H9 (cell line): Measurements from ENCODE around the gene DGCR8. TPM values are rescaled to one million over a fixed set of nuclear protein-coding genes. Genes with fewer than 3 reads are reported as not detected.
A peak's percentile ranks its signal among the peaks of the same experiment; 100 is the strongest.

Experiments used
- DNase-seq: peaks from one replicate; pipeline ENCODE4 v3.0.0-alpha.2; 2017
- H2AFZ ChIP-seq: one replicate; pipeline ENCODE4 v1.6.1; 2013; ENCODE audit warnings: mild to moderate bottlenecking, low read length, control low read depth, moderate library complexity
- H2AK5ac ChIP-seq: 2 replicates; pipeline ENCODE4 v1.6.1; 2013; ENCODE audit warnings: low read length, control low read depth, mixed read lengths; ENCODE audit not compliant: insufficient read length
- H2BK120ac ChIP-seq: one replicate; pipeline ENCODE4 v1.6.1; 2013; ENCODE audit warnings: low read depth, mild to moderate bottlenecking, low read length, control low read depth, inconsistent platforms; ENCODE audit not compliant: poor library complexity, severe bottlenecking
- H2BK12ac ChIP-seq: 2 replicates; pipeline ENCODE4 v1.6.1; 2013; ENCODE audit warnings: low read length, control low read depth, mixed read lengths, low read depth; ENCODE audit not compliant: insufficient read length
- H2BK15ac ChIP-seq: 2 replicates; pipeline ENCODE4 v1.6.1; 2013; ENCODE audit warnings: low read depth, low read length, control low read depth
- H2BK20ac ChIP-seq: one replicate; pipeline ENCODE4 v1.6.1; 2013; ENCODE audit warnings: low read depth, mild to moderate bottlenecking, low read length, control low read depth, inconsistent platforms; ENCODE audit not compliant: poor library complexity, severe bottlenecking
- H2BK5ac ChIP-seq: 2 replicates; pipeline ENCODE4 v1.6.1; 2013; ENCODE audit warnings: low read length, control low read depth, mixed read lengths; ENCODE audit not compliant: insufficient read length
- H3K14ac ChIP-seq: 2 replicates; pipeline ENCODE4 v1.6.1; 2013; ENCODE audit warnings: low read length, control low read depth; ENCODE audit not compliant: insufficient read depth
- H3K18ac ChIP-seq: 2 replicates; pipeline ENCODE4 v1.6.1; 2013; ENCODE audit warnings: low read depth, mild to moderate bottlenecking, mixed read lengths, low read length, control low read depth; ENCODE audit not compliant: insufficient read length
- H3K23ac ChIP-seq: 2 replicates; pipeline ENCODE4 v1.6.1; 2013; ENCODE audit warnings: low read length, control low read depth, mixed read lengths, low read depth; ENCODE audit not compliant: insufficient read length
- H3K23me2 ChIP-seq: 2 replicates; pipeline ENCODE4 v1.6.1; 2013; ENCODE audit warnings: low read depth, mild to moderate bottlenecking, mixed read lengths, low read length, control low read depth; ENCODE audit not compliant: insufficient read length, poor library complexity, severe bottlenecking
- H3K27ac ChIP-seq: 2 replicates; pipeline ENCODE4 v1.5.1; 2013; ENCODE audit warnings: low read length, control low read depth, mixed read lengths, low read depth; ENCODE audit not compliant: insufficient read length
- H3K27me3 ChIP-seq: 2 replicates; pipeline ENCODE4 v1.6.1; 2013; ENCODE audit warnings: low read length, control low read depth, inconsistent platforms; ENCODE audit not compliant: insufficient read depth
- H3K4ac ChIP-seq: 2 replicates; pipeline ENCODE4 v1.6.1; 2013; ENCODE audit warnings: low read depth, mild to moderate bottlenecking, control low read depth, inconsistent platforms, low read length, moderate library complexity
- H3K4me1 ChIP-seq: 2 replicates; pipeline ENCODE4 v1.6.1; 2013; ENCODE audit warnings: low read length, control low read depth, inconsistent platforms; ENCODE audit not compliant: insufficient read depth
- H3K4me2 ChIP-seq: 2 replicates; pipeline ENCODE4 v1.6.1; 2013; ENCODE audit warnings: low read length, control low read depth, mixed read lengths; ENCODE audit not compliant: insufficient read length, insufficient read depth
- H3K56ac ChIP-seq: 2 replicates; pipeline ENCODE4 v1.6.1; 2013; ENCODE audit warnings: low read depth, mild to moderate bottlenecking, mixed read lengths, low read length, control low read depth; ENCODE audit not compliant: insufficient read length
- H3K79me1 ChIP-seq: 2 replicates; pipeline ENCODE4 v1.6.1; 2013; ENCODE audit warnings: low read depth, mild to moderate bottlenecking, moderate library complexity, low read length, control low read depth, inconsistent platforms; ENCODE audit not compliant: insufficient read depth, poor library complexity, severe bottlenecking
- H3K79me2 ChIP-seq: 2 replicates; pipeline ENCODE4 v1.6.1; 2013; ENCODE audit warnings: low read length, control low read depth, inconsistent platforms; ENCODE audit not compliant: insufficient read depth
- H3K9ac ChIP-seq: 2 replicates; pipeline ENCODE4 v1.6.1; 2013; ENCODE audit warnings: low read length, control low read depth, mixed read lengths; ENCODE audit not compliant: insufficient read length; ENCODE audit errors: extremely low read depth
- H3K9me3 ChIP-seq: one replicate; pipeline ENCODE4 v1.6.1; 2013; ENCODE audit warnings: low read depth, low read length, inconsistent platforms; ENCODE audit not compliant: control insufficient read depth
- H3T11ph ChIP-seq: one replicate; pipeline ENCODE4 v1.6.1; 2013; ENCODE audit warnings: mild to moderate bottlenecking, low read length, control low read depth, inconsistent platforms
- H4K20me1 ChIP-seq: one replicate; pipeline ENCODE4 v1.6.1; 2013; ENCODE audit not compliant: control insufficient read depth, insufficient read length, insufficient read depth
- H4K5ac ChIP-seq: 2 replicates; pipeline ENCODE4 v1.6.1; 2013; ENCODE audit warnings: low read depth, mild to moderate bottlenecking, mixed read lengths, low read length, control low read depth; ENCODE audit not compliant: insufficient read length
- H4K8ac ChIP-seq: replicated peaks from 2 replicates; pipeline ENCODE4 v1.6.1; 2013; ENCODE audit warnings: low read length, control low read depth, mixed read lengths, low read depth; ENCODE audit not compliant: insufficient read length
- H4K91ac ChIP-seq: 2 replicates; pipeline ENCODE4 v1.6.1; 2013; ENCODE audit warnings: low read depth, mild to moderate bottlenecking, moderate library complexity, mixed read lengths, low read length, control low read depth; ENCODE audit not compliant: insufficient read length
- H3K27ac Mint-ChIP-seq, 3 experiments: 2 replicates in 2 of 3; 3 replicates in 1 of 3; pipeline ENCODE4 v1.8.0; 2020 to 2021; ENCODE audit warnings: mixed read lengths in 3 of 3, mild to moderate bottlenecking in 1 of 3, moderate library complexity in 1 of 3
- H3K27me3 Mint-ChIP-seq: 2 replicates; pipeline ENCODE4 v1.8.0; 2021; ENCODE audit warnings: low read depth, mild to moderate bottlenecking, moderate library complexity, mixed read lengths
- H3K36me3 Mint-ChIP-seq, 3 experiments: 2 replicates in 2 of 3; 3 replicates in 1 of 3; pipeline ENCODE4 v1.8.0; 2020 to 2021; ENCODE audit warnings: low read depth in 3 of 3, mixed read lengths in 3 of 3; ENCODE audit not compliant: insufficient read depth in 1 of 3
- H3K4me1 Mint-ChIP-seq, 2 experiments: 2 replicates each; pipeline ENCODE4 v1.8.0; 2020; ENCODE audit warnings: mixed read lengths in 2 of 2
- H3K4me3 Mint-ChIP-seq, 2 experiments: 2 replicates in 1 of 2; 3 replicates in 1 of 2; pipeline ENCODE4 v1.8.0; 2020 to 2021; ENCODE audit warnings: mild to moderate bottlenecking in 2 of 2, mixed read lengths in 2 of 2, moderate library complexity in 1 of 2
- H3K9me3 Mint-ChIP-seq, 2 experiments: 2 replicates in 1 of 2; 3 replicates in 1 of 2; pipeline ENCODE4 v1.8.0; 2020; ENCODE audit warnings: mild to moderate bottlenecking in 2 of 2, mixed read lengths in 2 of 2, moderate library complexity in 1 of 2
- CTCF ChIP-seq: fragments of 200-600 bp; sonication (generic); conservative IDR thresholded peaks from 3 replicates; pipeline ENCODE4 v1.8.0; 2021; ENCODE audit warnings: antibody characterized with exemption, mild to moderate bottlenecking
- WGBS: extraction: QIAGEN DNeasy Blood & Tissue Kit; methylation state at CpG from one replicate; pipeline ENCODE4 v1.1.7; 2013; ENCODE audit warnings: missing lambda C conversion rate, low lambda C conversion rate, mixed read lengths; ENCODE audit not compliant: insufficient read length; ENCODE audit errors: extremely low coverage; 5-methylcytosine and 5-hydroxymethylcytosine counted together
- total RNA-seq: library from RNA; stranded (reverse); gene quantifications from 2 replicates; pipeline ENCODE4 v1.2.1, GENCODE V29; 2021

The DGCR8 gene
- total RNA-seq, 1 experiment from 2014 or later = 74.5 TPM

GRCh38 chr22:20080445-20080775 is 369 bp downstream of the DGCR8 start:
- no peaks in the 10 kb centered on the region for H3K9me3 ChIP-seq
- WGBS = no CpG with 5 or more reads among the region's 34 CpGs

More at GRCh38 chr22:20080445-20080775, 369 bp downstream of the DGCR8 start:
- H2BK12ac ChIP-seq = no peak overlapping the region
- peak overlapping the region; percentile 86 for H4K5ac ChIP-seq
- Mint-ChIP-seq H3K4me3 (peak overlapping the region; percentile 92 to 94), H3K27ac (peak overlapping the region; percentile 91 to 98 (median 96)), H3K4me1 (peaks cover 37 to 54% of the 10 kb centered on the region in 2 experiments), H3K36me3 (peaks cover 5 to 27% (median 16%) of the 10 kb centered on the region in 3 experiments; a peak in 6 of 7 replicates), H3K9me3 (no peaks in the 10 kb centered on the region), H3K27me3 (no peaks in the 10 kb centered on the region; the same call in 1 of the 2 replicates)
- peak overlapping the region; percentile 100 for H3K4me2 ChIP-seq
- H3K14ac ChIP-seq = peak overlapping the region; percentile 92
- H4K8ac ChIP-seq = no peak overlapping the region
- H3K79me1 ChIP-seq = peaks cover 12% of the 10 kb centered on the region
- peak; percentile 52 for DNase-seq
- no peaks in the 10 kb centered on the region for H3K27me3 ChIP-seq
- peak overlapping the region; percentile 89 for H3K18ac ChIP-seq
- H3K27ac ChIP-seq = peak overlapping the region; percentile 70
- TF ChIP-seq CTCF = no peak
- H3K56ac ChIP-seq = peak overlapping the region; percentile 30
- H3K9ac ChIP-seq = peak overlapping the region; percentile 99
- H3T11ph ChIP-seq = no peak overlapping the region
- peaks cover 8% of the 10 kb centered on the region for H3K23me2 ChIP-seq
- H2BK20ac ChIP-seq = no peak overlapping the region
- H2AFZ ChIP-seq = no peak overlapping the region
- H3K4ac ChIP-seq = peak overlapping the region; percentile 19; the same call in 1 of the 2 replicates
- peaks cover 2% of the 10 kb centered on the region; the same call in 1 of the 2 replicates for H3K4me1 ChIP-seq
- no peak overlapping the region for H4K91ac ChIP-seq
- no peak overlapping the region for H2BK15ac ChIP-seq
- peaks cover 6% of the 10 kb centered on the region for H4K20me1 ChIP-seq
- no peak overlapping the region for H2BK5ac ChIP-seq
- H2BK120ac ChIP-seq = peak overlapping the region; percentile 90
- H3K23ac ChIP-seq = no peak overlapping the region
- peak overlapping the region; percentile 85 for H2AK5ac ChIP-seq
- H3K79me2 ChIP-seq = peaks cover 32% of the 10 kb centered on the region
